AG04450 (cell line): ENCODE results near the gene FNIP2. TPM values are rescaled to one million over a fixed set of nuclear protein-coding genes. Genes with fewer than 3 reads are reported as not detected.
"Not testable (repeated sequence)": the region's sequence is repeated elsewhere in the genome, so short reads cannot be mapped to it uniquely, and the experiment has no call there.

ENCODE experiments used
- CTCF ChIA-PET: fragments of 300-600, 350-600 bp; formaldehyde crosslinking; extraction: SDS; loops from one replicate; lab custom pipeline; 2022; ENCODE audit warnings: antibody characterized with exemption, inconsistent platforms; lab: Charles Lee
- POLR2A ChIA-PET: fragments of 350-600 bp; formaldehyde crosslinking; extraction: SDS; loops from one replicate; lab custom pipeline; 2021; ENCODE audit warnings: antibody characterized with exemption, inconsistent platforms; lab: Yijun Ruan, JAX
- DNase-seq: peaks from one replicate; pipeline ENCODE4 v3.0.0-alpha.2; 2011; ENCODE audit warnings: low read depth, low spot score
- H3K27ac ChIP-seq: one replicate; pipeline ENCODE4 v1.5.1; 2012; ENCODE audit warnings: low read depth, low read length, control low read depth
- H3K27me3 ChIP-seq: one replicate; pipeline ENCODE4 v1.6.0; 2012; ENCODE audit warnings: low read length; ENCODE audit not compliant: control insufficient read depth, insufficient read depth
- H3K4me3 ChIP-seq: 2 replicates; pipeline ENCODE4 v1.5.1; 2011; ENCODE audit warnings: mild to moderate bottlenecking, low read depth, low read length, control low read depth
- H3K9me3 ChIP-seq: 2 replicates; pipeline ENCODE4 v1.5.1; 2012; ENCODE audit warnings: low read length; ENCODE audit not compliant: control insufficient read depth, insufficient read depth
- polyA plus RNA-seq: library from polyadenylated mRNA; depleted of rRNA; stranded (reverse); fragments of >200 nt; gene quantifications from 2 replicates; pipeline ENCODE4 v1.2.3, GENCODE V29; 2011
- TF ChIP-seq, protein P1 (sequence below): IDR thresholded peaks from 2 replicates; pipeline ENCODE4 v1.5.1; 2011; ENCODE audit warnings: low read depth, low read length, control low read depth, inconsistent platforms

FNIP2 gene
- polyA plus RNA-seq, 1 experiment = 8.4 TPM

DNA sequence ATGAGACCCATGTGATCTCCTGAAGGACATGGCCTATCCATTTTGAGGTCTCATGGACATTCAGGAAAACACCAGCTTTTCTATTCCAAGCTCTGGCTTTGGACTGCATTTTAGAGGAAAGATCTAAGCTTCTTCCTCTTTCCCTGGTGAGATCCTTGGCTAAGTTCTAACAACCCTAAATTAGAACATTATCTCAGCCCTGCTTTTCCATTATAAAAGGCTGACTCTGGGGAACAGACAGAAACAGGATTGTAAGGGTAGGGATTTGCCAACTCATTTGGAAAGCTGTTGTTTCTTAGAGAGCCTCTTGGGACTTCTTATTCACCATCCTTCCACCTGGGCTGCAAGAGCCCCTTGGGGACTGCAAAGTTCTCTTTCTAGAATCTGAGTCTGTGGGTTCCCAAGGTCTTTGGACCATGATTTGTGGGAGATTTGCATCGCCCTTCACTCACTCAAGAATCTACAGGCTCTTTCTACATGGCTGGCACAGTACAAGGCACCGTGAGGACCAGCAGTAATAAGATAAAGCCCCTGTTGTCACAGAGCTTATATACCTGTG lies 146.9 kb downstream of the FNIP2 start:
- TF ChIP-seq, protein P1, sequence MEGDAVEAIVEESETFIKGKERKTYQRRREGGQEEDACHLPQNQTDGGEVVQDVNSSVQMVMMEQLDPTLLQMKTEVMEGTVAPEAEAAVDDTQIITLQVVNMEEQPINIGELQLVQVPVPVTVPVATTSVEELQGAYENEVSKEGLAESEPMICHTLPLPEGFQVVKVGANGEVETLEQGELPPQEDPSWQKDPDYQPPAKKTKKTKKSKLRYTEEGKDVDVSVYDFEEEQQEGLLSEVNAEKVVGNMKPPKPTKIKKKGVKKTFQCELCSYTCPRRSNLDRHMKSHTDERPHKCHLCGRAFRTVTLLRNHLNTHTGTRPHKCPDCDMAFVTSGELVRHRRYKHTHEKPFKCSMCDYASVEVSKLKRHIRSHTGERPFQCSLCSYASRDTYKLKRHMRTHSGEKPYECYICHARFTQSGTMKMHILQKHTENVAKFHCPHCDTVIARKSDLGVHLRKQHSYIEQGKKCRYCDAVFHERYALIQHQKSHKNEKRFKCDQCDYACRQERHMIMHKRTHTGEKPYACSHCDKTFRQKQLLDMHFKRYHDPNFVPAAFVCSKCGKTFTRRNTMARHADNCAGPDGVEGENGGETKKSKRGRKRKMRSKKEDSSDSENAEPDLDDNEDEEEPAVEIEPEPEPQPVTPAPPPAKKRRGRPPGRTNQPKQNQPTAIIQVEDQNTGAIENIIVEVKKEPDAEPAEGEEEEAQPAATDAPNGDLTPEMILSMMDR = no peak
- no peak for DNase-seq
- POLR2A ChIA-PET = no interaction called here
- H3K9me3 ChIP-seq = no peaks in the 10 kb centered on the region
- no peak overlapping the region for H3K4me3 ChIP-seq
- H3K27me3 ChIP-seq = no peaks in the 10 kb centered on the region
- H3K27ac ChIP-seq = no peak overlapping the region
- CTCF ChIA-PET = interaction anchor here (1.4 to 1.9 kb wide), 2 partner anchors 11 to 276 kb away, joined by 3 to 5 read pairs; no protein-coding TSS in a partner anchor

DNA sequence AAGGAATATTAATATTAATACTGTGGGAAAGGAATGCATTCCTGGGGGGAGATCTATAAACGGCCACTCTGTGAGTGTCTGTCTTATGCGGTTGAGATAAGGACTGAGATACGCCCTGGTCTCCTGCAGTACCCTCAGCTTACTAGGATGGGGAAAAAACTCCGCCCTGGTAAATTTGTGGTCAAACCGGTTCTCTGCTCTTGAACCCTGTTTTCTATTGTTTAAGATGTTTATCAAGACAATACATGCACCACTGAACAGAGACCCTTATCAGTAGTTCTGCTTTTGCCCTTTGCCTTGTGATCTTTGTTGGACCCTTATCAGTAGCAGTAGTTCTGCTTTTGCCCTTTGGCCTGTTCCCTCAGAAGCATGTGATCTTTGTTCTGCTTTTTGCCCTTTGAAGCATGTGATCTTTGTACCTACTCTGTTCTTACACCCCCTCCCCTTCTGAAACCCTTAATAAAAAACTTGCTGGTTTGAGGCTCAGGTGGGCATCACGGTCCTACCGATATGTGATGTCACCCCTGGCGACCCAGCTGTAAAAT lies 151.7 kb downstream of the FNIP2 start:
- H3K27ac ChIP-seq, DNase-seq, H3K9me3 ChIP-seq, CTCF ChIA-PET, POLR2A ChIA-PET, H3K27me3 ChIP-seq, H3K4me3 ChIP-seq: not testable (repeated sequence)

DNA sequence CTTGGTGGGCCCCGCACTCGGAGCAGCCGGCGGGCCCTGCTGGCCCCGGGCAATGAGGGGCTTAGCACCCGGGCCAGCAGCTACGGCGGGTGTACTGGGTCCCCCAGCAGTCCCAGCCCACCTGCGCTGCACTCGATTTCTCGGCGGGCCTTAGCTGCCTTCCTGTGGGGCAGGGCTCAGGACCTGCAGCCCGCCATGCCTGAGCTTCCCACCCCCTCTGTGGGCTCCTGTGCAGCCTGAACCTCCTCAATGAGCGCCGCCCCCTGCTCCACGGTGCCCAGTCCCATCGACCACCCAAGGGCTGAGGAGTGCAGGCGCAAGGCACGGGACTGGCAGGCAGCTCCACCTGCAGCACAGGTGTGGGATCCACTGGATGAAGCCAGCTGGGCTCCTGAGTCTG lies 158.9 kb downstream of the FNIP2 start:
- POLR2A ChIA-PET, CTCF ChIA-PET, DNase-seq, H3K4me3 ChIP-seq, H3K27me3 ChIP-seq, H3K27ac ChIP-seq: not testable (repeated sequence)
- H3K9me3 ChIP-seq = peaks cover 14% of the 10 kb centered on the region

DNA sequence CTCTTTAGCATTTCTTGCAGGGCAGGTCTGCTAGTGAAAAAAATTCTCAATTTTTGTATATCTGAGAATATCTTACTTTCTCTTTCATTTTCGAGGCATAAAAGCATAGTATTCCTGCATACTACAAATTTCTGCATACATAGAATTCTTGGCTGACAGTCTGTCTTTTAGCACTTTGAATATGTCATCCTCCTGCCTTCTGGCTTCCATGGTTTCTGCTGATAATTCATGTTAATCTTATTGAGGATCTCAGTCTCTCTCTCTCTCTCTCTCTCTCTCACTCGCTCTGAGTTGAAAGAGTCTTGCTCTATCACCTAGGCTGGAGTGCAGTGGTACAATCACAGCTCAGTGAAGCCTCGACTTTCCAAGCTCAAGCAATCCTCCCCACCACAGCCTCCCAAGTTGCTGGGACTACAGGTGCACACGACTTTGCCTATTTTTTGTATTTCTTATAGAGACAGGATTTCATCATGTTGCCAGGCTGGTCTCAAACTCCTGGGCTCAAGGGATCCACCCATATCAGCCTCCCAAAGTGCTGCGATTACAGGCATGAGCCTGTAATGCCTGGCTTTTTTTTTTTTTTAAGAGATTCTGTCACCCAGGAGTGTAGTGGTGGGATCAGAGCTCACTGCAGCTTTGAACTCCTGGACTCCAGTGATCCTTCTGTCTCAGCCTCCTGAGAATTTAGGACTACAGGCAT lies 161.3 kb downstream of the FNIP2 start:
- TF ChIP-seq, protein P1 = no peak

DNA sequence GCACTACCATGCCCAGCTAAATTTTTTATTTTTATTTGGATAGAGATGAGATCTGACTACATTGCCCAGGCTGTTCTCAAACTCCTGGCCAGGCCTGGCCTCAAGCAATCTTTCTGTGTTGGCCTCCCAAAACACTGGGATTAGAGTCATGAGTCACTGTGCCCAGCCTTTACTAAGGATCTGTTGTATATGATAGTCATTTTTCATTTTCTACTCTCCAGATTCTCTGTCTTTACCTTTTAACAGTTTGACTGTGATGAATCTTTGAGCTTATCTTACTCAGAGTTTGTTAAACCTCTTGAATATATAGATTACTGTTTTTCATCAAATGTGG lies 161.8 kb downstream of the FNIP2 start:
- ChIA-PET CTCF (interaction anchor here (0.7 kb wide), 1 partner anchor 234 kb away, joined by 4 read pairs; no protein-coding TSS in a partner anchor), POLR2A (interaction anchor here (0.7 kb wide), 1 partner anchor 55 kb away, joined by 4 read pairs; no protein-coding TSS in a partner anchor)
- TF ChIP-seq, protein P1 = no peak

More for the DNA sequence above, 161.3 kb downstream of the FNIP2 start:
- Histone ChIP-seq H3K27ac (no peak overlapping the region), H3K27me3 (no peaks in the 10 kb centered on the region), H3K4me3 (no peak overlapping the region), H3K9me3 (peaks cover 14% of the 10 kb centered on the region)
- CTCF ChIA-PET = interaction anchor here (0.7 kb wide), 1 partner anchor 234 kb away, joined by 4 read pairs; no protein-coding TSS in a partner anchor
- POLR2A ChIA-PET = interaction anchor here (0.7 kb wide), 1 partner anchor 55 kb away, joined by 4 read pairs; no protein-coding TSS in a partner anchor
- DNase-seq = no peak

DNA sequence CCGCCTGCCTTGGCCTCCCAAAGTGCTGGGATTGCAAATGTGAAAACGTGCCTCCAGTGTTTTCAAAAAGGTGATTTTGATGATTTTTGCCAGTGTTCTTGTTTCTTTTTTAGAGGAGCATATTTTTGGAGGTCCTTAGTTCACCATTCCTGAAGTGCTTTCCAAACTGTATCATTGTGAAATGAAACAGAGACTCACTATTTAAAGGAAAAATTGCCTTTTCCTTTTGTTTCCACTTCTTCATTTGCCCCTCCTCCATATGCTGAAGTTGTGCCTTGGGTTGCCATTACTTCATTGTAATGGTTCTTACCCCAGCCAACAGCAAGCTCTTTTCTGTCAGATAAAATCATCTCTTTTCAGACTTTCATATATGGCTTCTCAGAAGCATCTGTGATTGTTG lies 164.4 kb downstream of the FNIP2 start:
- ChIA-PET POLR2A (no interaction called here), CTCF (no interaction called here)
- no peak overlapping the region for H3K27ac ChIP-seq
- no peak overlapping the region for H3K4me3 ChIP-seq
- TF ChIP-seq, protein P1 = no peak
- H3K9me3 ChIP-seq = peaks cover 7% of the 10 kb centered on the region
- H3K27me3 ChIP-seq = no peaks in the 10 kb centered on the region
- DNase-seq = no peak

More for the DNA sequence above, 161.8 kb downstream of the FNIP2 start:
- Histone ChIP-seq H3K27me3 (no peaks in the 10 kb centered on the region), H3K9me3 (peaks cover 14% of the 10 kb centered on the region), H3K4me3 (no peak overlapping the region), H3K27ac (no peak overlapping the region)
- no peak for DNase-seq
